Uterus (tissue), 4 donors: ENCODE data around the gene NIN. TPM values are rescaled to one million over a fixed set of nuclear protein-coding genes. Genes with fewer than 3 reads are reported as not detected.
A peak's percentile ranks its signal among the peaks of the same experiment; 100 is the strongest.

Experiments
- DNase-seq, 2 donors: peaks; one replicate each; pipeline ENCODE4 v3.0.0-alpha.2; 2019 to 2020
- H3K27ac ChIP-seq, 2 donors: fragments of 200-600 bp; sonication (generic); 1 replicate in 1 of 2; 2 replicates in 1 of 2; pipeline ENCODE4 v1.5.1; 2016 to 2018
- H3K27me3 ChIP-seq, 2 donors: fragments of 200-600 bp; sonication (generic); one replicate each; pipeline ENCODE4 v1.5.1; 2018 to 2019; ENCODE audit warnings: control low read depth in 1 of 2
- H3K36me3 ChIP-seq, 2 donors: fragments of 200-600 bp; sonication (generic); one replicate each; pipeline ENCODE4 v1.5.1; 2019; ENCODE audit warnings: control low read depth in 1 of 2
- H3K4me1 ChIP-seq, 2 donors: fragments of 200-600 bp; sonication (generic); one replicate each; pipeline ENCODE4 v1.5.1; 2018 to 2019; ENCODE audit warnings: control low read depth in 1 of 2
- H3K4me3 ChIP-seq, 2 donors: fragments of 200-600 bp; sonication (generic); 1 replicate in 1 of 2; 2 replicates in 1 of 2; pipeline ENCODE4 v1.5.1; 2018 to 2019; ENCODE audit warnings: mild to moderate bottlenecking in 1 of 2
- H3K9me3 ChIP-seq, 2 donors: fragments of 200-600 bp; sonication (generic); one replicate each; pipeline ENCODE4 v1.5.1; 2019; ENCODE audit warnings: control low read depth in 1 of 2
- POLR2A ChIP-seq, 2 donors: fragments of 450-650 bp; IDR thresholded peaks; one replicate each; pipeline ENCODE4 v1.6.1; 2016; ENCODE audit warnings: antibody characterized with exemption in 2 of 2, mild to moderate bottlenecking in 1 of 2, moderate library complexity in 1 of 2
- intact Hi-C: fragments of 100-400 bp; cut with DNase I; formaldehyde crosslinking; loops from one replicate; pipeline ENCODE4 v1.15.1; 2023; ENCODE audit warnings: low total_unique reads
- total RNA-seq, 4 donors: library from RNA; depleted of rRNA in 3 of 4; stranded (reverse); fragments of >200 nt in 3 of 4; gene quantifications; one replicate each; pipeline versions ENCODE4 v1.1.0 to v1.2.4, GENCODE V29; 2014 to 2023
- TF ChIP-seq, protein P1 (sequence below), 4 experiments: fragments of 200-600 bp in 2 of 4; fragments of 450-650 bp in 2 of 4; sonication (generic) in 2 of 4; IDR thresholded peaks; one replicate each; pipeline ENCODE4 v1.5.1; 2016 to 2019; ENCODE audit warnings: antibody characterized with exemption in 4 of 4, mild to moderate bottlenecking in 2 of 4, moderate library complexity in 1 of 4
- donor health status: DM: yes; HTN: yes; CAD: no.

Gene NIN
- total RNA-seq, 4 donors from 2014 or later: 8.8 to 45.6 (median 34.2) TPM

- intact Hi-C loops: loop anchor here (10.0 kb wide), 1 partner anchor 246 kb away; no protein-coding TSS in a partner anchor
- H3K9me3 ChIP-seq: no peaks in the 10 kb centered on the region
- H3K36me3 ChIP-seq: no peaks in the 10 kb centered on the region
- no peaks in the 10 kb centered on the region for H3K27me3 ChIP-seq
- peak overlapping the region; percentile 80 to 89 for H3K27ac ChIP-seq
- peaks cover 0 to 4% of the 10 kb centered on the region in 2 donors for H3K4me1 ChIP-seq
- H3K4me3 ChIP-seq: peak overlapping the region; percentile 37 to 50
- TF ChIP-seq POLR2A (IDR thresholded peaks at IDR 0.05): no peak
- TF ChIP-seq, protein P1, sequence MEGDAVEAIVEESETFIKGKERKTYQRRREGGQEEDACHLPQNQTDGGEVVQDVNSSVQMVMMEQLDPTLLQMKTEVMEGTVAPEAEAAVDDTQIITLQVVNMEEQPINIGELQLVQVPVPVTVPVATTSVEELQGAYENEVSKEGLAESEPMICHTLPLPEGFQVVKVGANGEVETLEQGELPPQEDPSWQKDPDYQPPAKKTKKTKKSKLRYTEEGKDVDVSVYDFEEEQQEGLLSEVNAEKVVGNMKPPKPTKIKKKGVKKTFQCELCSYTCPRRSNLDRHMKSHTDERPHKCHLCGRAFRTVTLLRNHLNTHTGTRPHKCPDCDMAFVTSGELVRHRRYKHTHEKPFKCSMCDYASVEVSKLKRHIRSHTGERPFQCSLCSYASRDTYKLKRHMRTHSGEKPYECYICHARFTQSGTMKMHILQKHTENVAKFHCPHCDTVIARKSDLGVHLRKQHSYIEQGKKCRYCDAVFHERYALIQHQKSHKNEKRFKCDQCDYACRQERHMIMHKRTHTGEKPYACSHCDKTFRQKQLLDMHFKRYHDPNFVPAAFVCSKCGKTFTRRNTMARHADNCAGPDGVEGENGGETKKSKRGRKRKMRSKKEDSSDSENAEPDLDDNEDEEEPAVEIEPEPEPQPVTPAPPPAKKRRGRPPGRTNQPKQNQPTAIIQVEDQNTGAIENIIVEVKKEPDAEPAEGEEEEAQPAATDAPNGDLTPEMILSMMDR (IDR thresholded peaks at IDR 0.05): peak; percentile 56 to 85 (median 71)
- DNase-seq: peak; percentile 77 to 81
Measured at GRCh38 chr14:50860478-50861086, 29.6 kb upstream of the NIN start.

DNA sequence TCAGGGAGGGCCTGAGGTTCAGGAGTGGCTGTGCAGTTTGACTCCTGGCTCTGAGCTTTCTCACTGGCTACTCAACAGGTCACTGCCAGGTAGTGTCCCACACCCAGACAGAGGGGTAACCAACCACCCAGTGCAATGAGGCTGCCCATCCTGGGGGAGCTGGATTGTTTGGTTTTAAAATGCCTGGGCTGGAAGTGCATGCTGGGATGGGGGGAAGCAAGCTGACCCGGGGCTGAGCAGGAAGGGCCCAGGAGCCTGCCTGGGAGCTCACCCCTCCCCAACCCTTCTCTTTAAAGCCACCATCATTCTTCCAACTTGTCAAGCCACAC lies 28.3 kb upstream of the NIN start:
- TF ChIP-seq, protein P1 (IDR thresholded peaks at IDR 0.05): no peak
- no peak for TF ChIP-seq POLR2A (IDR thresholded peaks at IDR 0.05)
- Histone ChIP-seq H3K9me3 (no peaks in the 10 kb centered on the region), H3K4me1 (peaks cover 0 to 4% of the 10 kb centered on the region in 2 donors), H3K27ac (peak overlapping the region; percentile 80 to 89), H3K27me3 (no peaks in the 10 kb centered on the region), H3K36me3 (no peaks in the 10 kb centered on the region), H3K4me3 (peak overlapping the region; percentile 37 to 50)
- no peak for DNase-seq
- intact Hi-C loops: no loop called here

GRCh38 chr14:50856660-50857059 lies 25.7 kb upstream of the NIN start:
- Histone ChIP-seq H3K4me3 (no peak overlapping the region), H3K27ac (no peak overlapping the region), H3K36me3 (no peaks in the 10 kb centered on the region), H3K9me3 (no peaks in the 10 kb centered on the region), H3K4me1 (peaks cover 0 to 4% of the 10 kb centered on the region in 2 donors), H3K27me3 (no peaks in the 10 kb centered on the region)
- DNase-seq: no peak
- no peak for TF ChIP-seq POLR2A (IDR thresholded peaks at IDR 0.05)
- TF ChIP-seq, protein P1 (IDR thresholded peaks at IDR 0.05): no peak
- intact Hi-C loops: no loop called here

DNA sequence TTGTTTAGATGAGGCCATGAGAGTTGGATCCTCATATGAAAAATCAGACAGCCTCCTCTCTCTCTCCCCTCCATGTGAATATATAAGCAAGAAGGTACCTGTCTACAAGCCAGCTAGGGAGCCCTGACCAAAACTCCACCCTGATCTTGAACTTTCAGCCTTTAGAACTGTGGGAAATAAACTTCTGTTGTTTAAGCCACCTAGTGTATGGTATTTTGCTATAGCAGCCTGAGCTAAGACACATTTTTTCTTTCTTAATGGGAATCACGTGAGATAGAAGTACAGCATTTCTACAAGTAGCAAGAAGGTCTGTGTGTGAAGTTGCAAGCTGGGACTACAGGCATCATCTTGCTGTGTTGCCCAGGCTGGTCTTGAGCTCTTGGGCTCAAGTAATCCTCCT lies 24.6 kb upstream of the NIN start:
- H3K27me3 ChIP-seq: no peaks in the 10 kb centered on the region
- H3K9me3 ChIP-seq: no peaks in the 10 kb centered on the region
- no peak overlapping the region for H3K4me3 ChIP-seq
- H3K4me1 ChIP-seq: peaks cover 0 to 4% of the 10 kb centered on the region in 2 donors
- intact Hi-C loops: no loop called here
- H3K27ac ChIP-seq: no peak overlapping the region
- no peak for DNase-seq
- TF ChIP-seq, protein P1 (IDR thresholded peaks at IDR 0.05): no peak
- TF ChIP-seq POLR2A (IDR thresholded peaks at IDR 0.05): no peak
- no peaks in the 10 kb centered on the region for H3K36me3 ChIP-seq

GRCh38 chr14:50854521-50854920 lies 23.6 kb upstream of the NIN start:
- H3K4me1 ChIP-seq: peaks cover 0 to 4% of the 10 kb centered on the region in 2 donors
- H3K27me3 ChIP-seq: no peaks in the 10 kb centered on the region
- DNase-seq: no peak
- no peak for TF ChIP-seq POLR2A (IDR thresholded peaks at IDR 0.05)
- TF ChIP-seq, protein P1 (IDR thresholded peaks at IDR 0.05): no peak
- intact Hi-C loops: no loop called here
- no peak overlapping the region for H3K27ac ChIP-seq
- no peaks in the 10 kb centered on the region for H3K9me3 ChIP-seq
- no peaks in the 10 kb centered on the region for H3K36me3 ChIP-seq
- no peak overlapping the region for H3K4me3 ChIP-seq
